NB4 (cell line): ENCODE measurements around the gene AURKA.

Source experiments
- POLR2A ChIP-seq: IDR thresholded peaks from 2 replicates; pipeline ENCODE4 v1.6.1; 2011; ENCODE audit warnings: mild to moderate bottlenecking; ENCODE audit not compliant: insufficient read length; ENCODE audit errors: extremely low read depth
- TF ChIP-seq, protein P1 (sequence below): IDR thresholded peaks from one replicate; pipeline ENCODE4 v1.5.1; 2012; ENCODE audit warnings: low read depth, low read length

DNA sequence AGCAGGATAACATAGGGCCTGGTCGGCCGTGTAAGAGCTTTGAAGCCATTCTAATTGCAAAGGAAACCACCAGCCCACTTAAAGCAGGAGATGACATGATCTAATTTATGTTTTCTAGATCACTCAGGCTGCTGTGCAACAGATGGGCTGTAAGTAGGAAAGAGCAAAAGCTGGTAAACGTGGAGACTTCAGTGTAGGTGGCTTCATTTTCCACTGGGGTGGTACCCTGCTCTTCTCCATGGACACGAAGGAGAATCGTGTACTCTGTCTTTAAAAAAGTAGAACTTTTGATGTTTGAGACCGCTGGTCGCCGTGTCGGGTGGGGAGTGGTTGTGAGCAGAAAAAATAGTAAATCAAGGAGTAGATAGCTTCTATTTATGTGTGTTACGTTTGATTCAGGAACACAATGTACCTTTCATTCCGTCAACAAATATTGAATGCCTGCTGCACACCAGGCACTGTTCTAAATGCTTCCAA, 26.4 kb upstream of the AURKA start:
- TF ChIP-seq, protein P1, sequence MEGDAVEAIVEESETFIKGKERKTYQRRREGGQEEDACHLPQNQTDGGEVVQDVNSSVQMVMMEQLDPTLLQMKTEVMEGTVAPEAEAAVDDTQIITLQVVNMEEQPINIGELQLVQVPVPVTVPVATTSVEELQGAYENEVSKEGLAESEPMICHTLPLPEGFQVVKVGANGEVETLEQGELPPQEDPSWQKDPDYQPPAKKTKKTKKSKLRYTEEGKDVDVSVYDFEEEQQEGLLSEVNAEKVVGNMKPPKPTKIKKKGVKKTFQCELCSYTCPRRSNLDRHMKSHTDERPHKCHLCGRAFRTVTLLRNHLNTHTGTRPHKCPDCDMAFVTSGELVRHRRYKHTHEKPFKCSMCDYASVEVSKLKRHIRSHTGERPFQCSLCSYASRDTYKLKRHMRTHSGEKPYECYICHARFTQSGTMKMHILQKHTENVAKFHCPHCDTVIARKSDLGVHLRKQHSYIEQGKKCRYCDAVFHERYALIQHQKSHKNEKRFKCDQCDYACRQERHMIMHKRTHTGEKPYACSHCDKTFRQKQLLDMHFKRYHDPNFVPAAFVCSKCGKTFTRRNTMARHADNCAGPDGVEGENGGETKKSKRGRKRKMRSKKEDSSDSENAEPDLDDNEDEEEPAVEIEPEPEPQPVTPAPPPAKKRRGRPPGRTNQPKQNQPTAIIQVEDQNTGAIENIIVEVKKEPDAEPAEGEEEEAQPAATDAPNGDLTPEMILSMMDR: no peak
- no peak for TF ChIP-seq POLR2A
